ENCODE measurements around the gene GATAD2A. TPM values are rescaled to one million over a fixed set of nuclear protein-coding genes. Genes with fewer than 3 reads are reported as not detected.

GATAD2A gene
- total and polyA plus RNA-seq, 2 of the 13 experiments (the other 11 are each of a cell fraction or from before 2014, with no cell fraction given): 16.8 to 28.6 TPM

DNA sequence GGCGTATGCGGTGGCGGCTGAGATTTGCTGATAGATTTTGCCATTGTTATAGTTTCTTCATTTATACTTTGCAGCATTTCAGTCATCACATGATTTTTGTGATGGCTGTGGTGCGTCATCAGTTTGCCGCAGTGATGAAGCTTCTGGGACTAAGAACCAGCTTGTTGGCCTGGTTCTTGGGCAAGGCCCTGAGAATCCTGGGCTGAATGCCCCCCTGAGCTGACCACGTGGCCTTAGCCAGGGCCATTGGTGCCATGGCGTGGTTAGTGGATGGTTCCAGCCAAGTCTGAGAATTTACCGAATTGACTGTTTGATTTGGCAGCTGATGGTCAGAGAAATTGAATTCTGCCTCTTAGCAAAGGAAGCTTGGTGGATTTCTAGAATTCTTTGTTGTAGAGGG lies 17.8 kb downstream of the GATAD2A start:
- DNase-seq (ENCODE audit: low spot score) (no peak), ATAC-seq (no peak), FAIRE-seq (no peak)
- H3K4me2 ChIP-seq (ENCODE audit: low read depth, low read length): no peak overlapping the region
- H3K36me3 ChIP-seq (replicated peaks in 1 of 2; ENCODE audit: control insufficient read depth in 1 of 2, insufficient read depth in 2 of 2, low read length in 2 of 2): no peaks in the 10 kb centered on the region
- 98% methylated on average over 8 of the region's 8 CpGs for WGBS (ENCODE audit: low lambda C conversion rate)
- H3K27me3 ChIP-seq (ENCODE audit: control insufficient read depth in 1 of 2, insufficient read depth in 2 of 2, low read length in 2 of 2): no peaks in the 10 kb centered on the region
- TF ChIP-seq KLF6 (CRISPR knock-in tag; IDR thresholded peaks at IDR 0.05): no peak
- TF ChIP-seq ZNF44 (CRISPR knock-in tag; IDR thresholded peaks at IDR 0.05): no peak
- TF ChIP-seq, protein P1, sequence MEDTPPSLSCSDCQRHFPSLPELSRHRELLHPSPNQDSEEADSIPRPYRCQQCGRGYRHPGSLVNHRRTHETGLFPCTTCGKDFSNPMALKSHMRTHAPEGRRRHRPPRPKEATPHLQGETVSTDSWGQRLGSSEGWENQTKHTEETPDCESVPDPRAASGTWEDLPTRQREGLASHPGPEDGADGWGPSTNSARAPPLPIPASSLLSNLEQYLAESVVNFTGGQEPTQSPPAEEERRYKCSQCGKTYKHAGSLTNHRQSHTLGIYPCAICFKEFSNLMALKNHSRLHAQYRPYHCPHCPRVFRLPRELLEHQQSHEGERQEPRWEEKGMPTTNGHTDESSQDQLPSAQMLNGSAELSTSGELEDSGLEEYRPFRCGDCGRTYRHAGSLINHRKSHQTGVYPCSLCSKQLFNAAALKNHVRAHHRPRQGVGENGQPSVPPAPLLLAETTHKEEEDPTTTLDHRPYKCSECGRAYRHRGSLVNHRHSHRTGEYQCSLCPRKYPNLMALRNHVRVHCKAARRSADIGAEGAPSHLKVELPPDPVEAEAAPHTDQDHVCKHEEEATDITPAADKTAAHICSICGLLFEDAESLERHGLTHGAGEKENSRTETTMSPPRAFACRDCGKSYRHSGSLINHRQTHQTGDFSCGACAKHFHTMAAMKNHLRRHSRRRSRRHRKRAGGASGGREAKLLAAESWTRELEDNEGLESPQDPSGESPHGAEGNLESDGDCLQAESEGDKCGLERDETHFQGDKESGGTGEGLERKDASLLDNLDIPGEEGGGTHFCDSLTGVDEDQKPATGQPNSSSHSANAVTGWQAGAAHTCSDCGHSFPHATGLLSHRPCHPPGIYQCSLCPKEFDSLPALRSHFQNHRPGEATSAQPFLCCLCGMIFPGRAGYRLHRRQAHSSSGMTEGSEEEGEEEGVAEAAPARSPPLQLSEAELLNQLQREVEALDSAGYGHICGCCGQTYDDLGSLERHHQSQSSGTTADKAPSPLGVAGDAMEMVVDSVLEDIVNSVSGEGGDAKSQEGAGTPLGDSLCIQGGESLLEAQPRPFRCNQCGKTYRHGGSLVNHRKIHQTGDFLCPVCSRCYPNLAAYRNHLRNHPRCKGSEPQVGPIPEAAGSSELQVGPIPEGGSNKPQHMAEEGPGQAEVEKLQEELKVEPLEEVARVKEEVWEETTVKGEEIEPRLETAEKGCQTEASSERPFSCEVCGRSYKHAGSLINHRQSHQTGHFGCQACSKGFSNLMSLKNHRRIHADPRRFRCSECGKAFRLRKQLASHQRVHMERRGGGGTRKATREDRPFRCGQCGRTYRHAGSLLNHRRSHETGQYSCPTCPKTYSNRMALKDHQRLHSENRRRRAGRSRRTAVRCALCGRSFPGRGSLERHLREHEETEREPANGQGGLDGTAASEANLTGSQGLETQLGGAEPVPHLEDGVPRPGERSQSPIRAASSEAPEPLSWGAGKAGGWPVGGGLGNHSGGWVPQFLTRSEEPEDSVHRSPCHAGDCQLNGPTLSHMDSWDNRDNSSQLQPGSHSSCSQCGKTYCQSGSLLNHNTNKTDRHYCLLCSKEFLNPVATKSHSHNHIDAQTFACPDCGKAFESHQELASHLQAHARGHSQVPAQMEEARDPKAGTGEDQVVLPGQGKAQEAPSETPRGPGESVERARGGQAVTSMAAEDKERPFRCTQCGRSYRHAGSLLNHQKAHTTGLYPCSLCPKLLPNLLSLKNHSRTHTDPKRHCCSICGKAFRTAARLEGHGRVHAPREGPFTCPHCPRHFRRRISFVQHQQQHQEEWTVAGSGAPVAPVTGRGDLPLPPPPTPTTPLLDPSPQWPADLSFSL (CRISPR knock-in tag; IDR thresholded peaks at IDR 0.05): no peak
- no peak for TF ChIP-seq NFKB2 (CRISPR knock-in tag; IDR thresholded peaks at IDR 0.05; ENCODE audit: borderline replicate concordance)
- in situ Hi-C loops (cut with HindIII; ENCODE audit: extremely low pct_ligation_motif_present, low pct_unique_long_range_greater_than_20kb) (no loop called here), intact Hi-C loops (cut with micrococcal nuclease; ENCODE audit: unreplicated experiment) (no loop called here)
- ChIA-PET POLR2A (no interaction called here), CTCF (ENCODE audit: low intra/inter-chr PET ratio, low total read pairs) (no interaction called here)
- peaks cover 92% of the 10 kb centered on the region for H3K79me2 ChIP-seq (ENCODE audit: insufficient read depth, low read length)
- H3K4me3 ChIP-seq (replicated peaks in 1 of 3; ENCODE audit: insufficient read depth in 1 of 3, low read depth in 2 of 3, low read length in 3 of 3): no peak overlapping the region
- peaks cover 12% of the 10 kb centered on the region; the same call in 1 of the 2 replicates for H4K20me1 ChIP-seq (ENCODE audit: insufficient read depth, low read length)
- BruUV-seq (replicated peaks): no TSS peak
- no peaks in the 10 kb centered on the region for H3K9me3 ChIP-seq (ENCODE audit: low read length)
- no peak overlapping the region for H3K27ac ChIP-seq (ENCODE audit: extremely low read length, insufficient read depth, low read length)
- H2AFZ ChIP-seq (ENCODE audit: low read length): no peak overlapping the region
- no peak overlapping the region for H3K9ac ChIP-seq (ENCODE audit: insufficient read depth, low read depth, low read length)
- peaks cover 14% of the 10 kb centered on the region for H3K4me1 ChIP-seq (ENCODE audit: insufficient read depth, low read length)
